SK-N-SH treated with all-trans-retinoic acid at 6 μM for 48 hours (cell line): ENCODE data around the gene LARGE1.

Source experiments
- CSDC2 ChIP-seq: fragments of 250-450 bp; sonication (Bioruptor Pico); IDR thresholded peaks from 2 replicates; pipeline ENCODE4 v1.5.0; 2020; ENCODE audit warnings: mild to moderate bottlenecking, moderate library complexity
- ISL1 ChIP-seq: fragments of 250-450 bp; sonication (Bioruptor Pico); IDR thresholded peaks from 2 replicates; pipeline ENCODE4 v2.1.2; 2022; ENCODE audit warnings: mild to moderate bottlenecking, moderate library complexity

DNA sequence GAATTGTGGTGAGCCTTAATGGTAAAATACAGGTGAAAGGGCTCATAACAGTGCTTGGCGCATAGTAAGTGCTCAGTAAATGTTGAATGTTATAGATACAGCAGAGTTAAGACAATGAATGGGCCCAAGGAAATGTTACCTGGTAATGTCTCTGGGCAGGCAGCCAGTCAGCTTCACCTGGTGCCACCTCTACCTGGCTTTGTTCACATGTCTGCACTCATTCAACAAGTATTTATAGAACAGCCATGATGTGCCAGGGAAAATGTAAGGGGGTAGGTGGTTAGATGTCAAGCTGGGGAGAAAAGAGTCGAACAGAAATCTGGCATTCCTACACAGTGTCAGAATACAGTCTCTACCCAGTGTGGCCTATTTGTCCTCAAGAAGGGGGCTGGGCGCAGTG, 623.3 kb downstream of the LARGE1 start:
- no peak for TF ChIP-seq CSDC2 (CRISPR knock-in tag)
- no peak for TF ChIP-seq ISL1 (CRISPR knock-in tag)
